ENCODE measurements around the gene MPND.
A peak's percentile ranks its signal among the peaks of the same experiment; 100 is the strongest.

The MPND gene

GRCh38 chr19:4319067-4319718, 24.2 kb upstream of the MPND start:
- DNase-seq (ENCODE audit: low spot score): no peak

DNA sequence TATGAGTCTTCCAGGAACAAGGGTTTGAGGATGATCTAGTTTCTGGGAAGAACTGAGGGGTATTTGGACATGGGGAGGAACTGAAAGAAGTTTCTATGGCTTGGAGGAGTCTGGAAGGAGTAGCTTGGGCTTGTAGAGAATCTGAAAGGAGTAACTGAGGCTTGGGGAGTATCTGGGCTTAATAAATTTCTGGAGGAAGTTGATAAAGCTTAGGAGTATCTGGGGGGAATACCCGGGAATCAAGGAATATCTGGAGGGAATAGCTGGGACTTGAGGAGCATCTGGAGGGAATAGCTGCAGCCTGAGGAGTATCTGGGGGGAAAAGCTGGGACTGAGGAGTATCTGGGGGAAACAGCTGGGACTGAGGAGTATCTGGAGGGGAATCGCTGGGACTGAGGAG, 22.9 kb upstream of the MPND start:
- no peak for DNase-seq (ENCODE audit: low spot score)

GRCh38 chr19:4322942-4323665, 20.3 kb upstream of the MPND start:
- DNase-seq (ENCODE audit: low spot score): no peak

DNA sequence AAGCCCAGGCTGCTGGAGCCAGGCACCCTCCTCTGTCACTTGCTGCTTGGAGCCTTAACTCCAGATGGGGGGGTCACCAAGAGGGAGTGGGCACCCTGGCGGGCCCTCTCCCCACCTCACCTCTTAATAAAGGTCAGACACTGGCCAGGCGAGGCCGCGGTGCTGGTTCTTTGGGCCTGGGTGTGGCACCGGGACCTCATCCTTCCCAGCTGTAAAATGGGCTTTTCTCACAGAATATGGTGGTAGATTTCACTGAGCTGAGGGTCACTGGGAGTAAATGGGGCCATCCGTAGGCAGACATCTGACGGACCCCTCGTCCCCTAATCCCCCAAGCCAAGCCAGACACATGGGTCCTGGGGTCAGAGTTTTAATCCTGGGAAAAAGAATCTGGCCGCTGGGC, 19.7 kb upstream of the MPND start:
- no peak for DNase-seq (ENCODE audit: low spot score)

- no peak for DNase-seq (ENCODE audit: low spot score)
Observed at GRCh38 chr19:4324228-4324627, 19.1 kb upstream of the MPND start.

GRCh38 chr19:4326215-4326836, 17.0 kb upstream of the MPND start:
- DNase-seq (ENCODE audit: low spot score): no peak

DNA sequence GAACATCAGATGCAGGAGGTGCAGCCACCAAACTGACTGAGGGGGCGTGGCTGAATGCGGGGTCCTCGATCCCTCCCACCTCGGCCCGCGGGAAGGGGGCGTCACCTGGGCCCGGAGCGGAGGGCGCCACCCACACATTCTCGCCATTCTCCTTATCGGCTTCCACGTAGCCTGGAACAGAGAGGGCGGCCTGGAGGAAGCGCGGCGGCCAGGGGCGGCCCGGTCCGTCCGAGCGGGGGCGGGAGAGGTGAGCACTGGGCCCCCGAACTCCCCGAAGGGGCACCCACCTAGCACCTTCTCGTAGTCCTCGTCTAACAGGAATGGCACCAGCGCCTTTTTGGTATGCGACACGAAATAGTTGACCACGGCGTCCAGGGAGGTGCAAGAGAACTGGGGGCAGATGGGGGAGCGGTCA, 16.5 kb upstream of the MPND start:
- no peak for DNase-seq (ENCODE audit: low spot score)

DNA sequence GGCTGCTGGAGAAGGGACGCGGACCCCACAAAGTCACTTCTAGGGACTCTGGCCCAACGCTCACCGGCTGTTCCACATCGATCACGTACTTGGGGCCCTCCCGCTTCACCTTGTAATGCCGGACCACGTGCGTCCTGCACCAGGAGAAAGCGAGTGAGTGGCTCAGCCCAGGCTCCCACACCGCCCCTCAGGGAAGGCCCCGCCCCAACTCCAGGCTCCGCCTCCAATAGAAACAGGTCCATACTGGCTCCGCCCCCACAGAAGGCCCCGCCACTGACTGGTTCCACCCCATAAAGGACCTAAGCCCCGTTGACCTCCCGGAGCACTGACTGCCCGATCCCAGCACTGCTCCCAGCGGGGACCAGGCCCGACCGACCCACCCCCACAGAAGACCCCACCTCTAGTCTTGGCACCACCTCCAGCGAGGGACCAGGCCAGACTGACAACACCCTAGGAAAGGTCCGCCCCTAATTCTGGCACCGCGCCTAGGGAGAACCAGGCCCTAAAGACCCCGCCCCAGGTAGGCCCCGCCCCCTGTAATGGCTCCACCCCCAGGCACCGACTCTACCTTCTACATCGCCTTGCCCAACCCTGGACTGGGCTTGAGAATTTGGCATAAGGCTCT, 16.0 kb upstream of the MPND start:
- DNase-seq (ENCODE audit: low spot score): peak; percentile 77

DNA sequence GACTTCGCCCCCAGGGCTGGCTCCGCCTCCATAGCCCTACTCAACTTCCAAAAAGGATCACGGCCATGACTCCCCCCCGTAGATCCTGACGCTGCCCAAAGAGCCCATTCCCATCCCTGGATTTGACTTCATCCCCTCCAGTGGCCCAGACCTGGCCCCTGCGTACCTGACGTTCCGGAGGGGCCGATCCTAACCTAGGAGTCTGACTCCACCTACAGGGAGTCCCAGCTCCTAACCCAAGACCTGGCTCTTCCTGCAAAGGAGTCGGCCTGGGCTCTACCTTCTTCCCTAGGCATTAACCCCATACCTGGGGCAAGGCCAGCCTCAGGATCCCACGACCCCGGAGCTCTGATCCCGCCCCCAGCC, 15.5 kb upstream of the MPND start:
- DNase-seq (ENCODE audit: low spot score): no peak

- peak; percentile 98 for DNase-seq (ENCODE audit: low spot score)
Observed at GRCh38 chr19:4328243-4328990, 14.9 kb upstream of the MPND start.

DNA sequence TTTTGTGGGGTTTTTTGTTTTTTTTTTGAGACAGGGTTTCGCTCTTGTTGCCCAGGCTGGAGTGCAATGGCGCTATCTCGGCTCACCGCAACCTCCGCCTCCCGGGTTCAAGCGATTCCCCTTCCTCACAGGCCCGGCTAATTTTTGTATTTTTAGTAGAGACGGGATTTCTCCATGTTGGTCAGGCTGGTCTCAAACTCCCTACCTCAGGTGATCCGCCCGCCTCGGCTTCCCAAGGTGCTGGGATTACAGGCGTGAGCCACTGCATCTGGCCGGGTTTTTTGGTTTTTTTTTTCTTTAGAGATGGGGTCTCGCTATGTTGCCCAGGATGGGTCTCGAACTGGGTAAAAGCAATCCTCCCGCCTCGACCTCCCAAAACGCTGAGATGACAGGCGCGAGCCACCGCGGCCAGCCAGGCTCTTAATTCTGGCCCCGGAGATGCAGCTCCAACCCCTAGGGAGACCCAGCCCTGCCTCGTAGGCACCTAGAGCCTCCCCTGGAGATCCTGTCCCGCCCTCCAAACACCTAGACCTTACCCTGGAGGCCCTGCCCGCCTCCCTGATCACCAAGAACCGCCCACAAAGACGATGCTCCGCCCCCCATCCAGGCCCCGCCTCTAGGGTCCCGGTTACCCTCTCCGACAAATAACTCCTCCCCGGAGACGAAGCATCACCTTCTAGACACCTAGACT, 14.2 kb upstream of the MPND start:
- DNase-seq (ENCODE audit: low spot score): peak; percentile 28

DNA sequence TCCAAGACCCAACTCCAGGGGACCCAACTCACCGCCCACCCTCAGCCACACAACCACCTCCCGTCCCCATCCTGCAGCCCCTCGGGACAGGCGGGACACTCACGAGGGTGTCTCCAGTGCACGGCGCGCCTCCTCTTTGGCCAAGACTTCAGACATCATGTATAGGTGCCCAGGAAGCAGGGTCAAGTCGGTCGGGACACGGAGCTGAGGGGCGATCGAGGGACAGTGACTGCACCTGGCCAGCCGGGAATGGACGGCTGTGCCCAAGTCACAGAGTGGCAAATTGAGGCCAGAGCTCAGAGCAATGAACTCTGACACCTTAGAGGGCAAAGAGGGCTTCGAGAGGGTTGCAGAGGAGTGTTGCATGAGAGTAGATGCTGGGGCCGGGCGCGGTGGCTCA, 13.5 kb upstream of the MPND start:
- no peak for DNase-seq (ENCODE audit: low spot score)

DNA sequence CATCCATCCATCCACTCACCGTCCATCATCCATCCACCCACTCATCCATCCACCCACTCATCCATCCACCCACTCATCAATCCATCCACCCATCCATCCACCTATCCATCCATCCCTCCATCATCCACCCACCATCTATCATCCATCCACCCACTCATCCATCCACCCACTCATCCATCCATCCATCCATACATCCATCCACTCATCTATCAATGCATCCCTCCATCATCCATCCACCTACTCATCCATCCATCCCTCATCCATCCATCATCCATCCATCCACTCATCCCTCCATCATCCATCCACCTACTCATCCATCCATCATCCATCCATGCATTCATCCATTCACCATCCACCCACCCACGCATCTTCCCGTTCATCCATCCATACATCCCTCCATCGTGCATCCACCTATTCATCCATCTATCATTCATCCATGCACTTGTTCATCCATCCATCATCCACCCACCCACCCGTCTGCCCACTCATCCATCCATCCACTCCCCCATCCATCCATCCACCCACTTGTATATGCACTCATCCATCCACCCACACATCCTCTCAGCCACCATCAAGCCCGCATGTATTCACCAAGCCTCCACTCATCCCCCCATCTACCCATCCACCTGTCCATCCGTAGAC, 8.3 kb upstream of the MPND start:
- DNase-seq (ENCODE audit: low spot score): no peak

DNA sequence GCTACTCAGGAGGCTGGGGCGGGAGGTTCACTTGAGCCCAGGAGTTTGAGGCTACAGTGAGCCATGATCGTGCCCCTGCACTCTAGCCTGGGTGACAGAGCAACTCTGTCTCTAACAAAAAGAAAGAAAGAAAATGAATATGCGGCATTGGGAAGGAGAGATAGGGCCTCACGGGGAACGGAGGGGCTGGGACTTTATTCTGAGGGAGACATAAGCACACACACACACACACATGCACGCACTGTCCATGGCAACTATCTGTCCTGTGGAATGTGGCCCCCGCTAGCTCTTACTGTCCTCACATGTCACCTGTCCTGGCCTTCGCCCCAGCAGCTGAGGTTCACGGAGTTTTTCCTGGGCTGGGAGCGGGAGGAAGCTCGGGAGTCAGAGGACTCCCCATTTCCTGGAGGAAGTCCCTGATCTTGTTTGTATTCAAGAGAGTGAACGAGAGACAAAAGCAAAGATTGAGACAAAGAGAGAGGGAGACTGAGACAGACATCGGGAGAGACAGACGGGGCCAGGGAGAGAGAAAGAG, 5.4 kb upstream of the MPND start:
- DNase-seq (ENCODE audit: low spot score): no peak

DNA sequence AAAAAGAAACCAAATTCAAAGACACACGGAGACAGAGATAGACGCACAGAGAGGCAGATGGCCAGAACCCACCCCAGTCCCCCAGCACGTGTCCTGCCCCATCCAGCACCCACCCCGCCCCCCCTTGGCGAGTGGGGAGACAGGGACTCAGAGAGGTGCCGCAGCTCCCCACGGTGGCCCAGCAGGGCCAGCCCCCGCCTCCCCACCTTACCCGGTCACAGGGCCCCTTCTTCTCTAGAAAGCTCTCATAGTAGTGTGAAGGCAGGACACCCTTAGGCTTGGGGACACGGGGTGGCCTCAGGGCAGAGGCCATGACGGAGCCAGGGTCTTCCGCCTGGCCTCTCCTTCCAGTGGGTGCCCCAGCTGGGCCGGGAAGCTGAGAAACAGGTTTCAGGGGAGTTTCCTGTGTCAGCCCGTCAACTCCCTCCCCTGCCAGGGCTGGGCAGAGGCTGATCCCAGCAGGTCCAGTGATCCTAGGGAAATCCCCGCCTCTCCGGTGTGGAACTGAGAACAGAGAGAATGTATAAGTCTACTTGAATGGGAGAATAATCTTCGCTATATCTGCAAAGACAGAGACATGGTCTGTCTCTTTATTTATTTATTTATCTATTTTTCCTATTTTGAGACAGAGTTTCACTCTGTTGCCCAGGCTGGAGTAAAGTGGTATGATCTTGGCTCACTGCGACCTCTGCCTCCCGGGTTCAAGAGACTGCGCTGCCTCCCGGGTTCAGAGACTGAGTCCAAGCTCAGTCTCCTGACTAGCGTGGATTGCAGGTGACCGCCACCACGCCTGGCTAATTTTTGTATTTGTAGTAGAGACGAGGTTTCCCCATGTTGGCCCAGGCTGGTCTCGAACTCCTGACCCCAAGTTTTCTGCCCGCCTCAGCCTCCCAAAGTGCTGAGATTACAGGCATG, 4.7 kb upstream of the MPND start, which contains the start of gene STAP2:
Gene STAP2 (minus strand): TSS at position 387 of the 915 bp plus-strand sequence. CDS start 74 bp downstream, at position 313.
- no peak for DNase-seq (ENCODE audit: low spot score)

- DNase-seq (ENCODE audit: low spot score): no peak
Observed at GRCh38 chr19:4342314-4342614, 1.1 kb upstream of the MPND start.

DNA sequence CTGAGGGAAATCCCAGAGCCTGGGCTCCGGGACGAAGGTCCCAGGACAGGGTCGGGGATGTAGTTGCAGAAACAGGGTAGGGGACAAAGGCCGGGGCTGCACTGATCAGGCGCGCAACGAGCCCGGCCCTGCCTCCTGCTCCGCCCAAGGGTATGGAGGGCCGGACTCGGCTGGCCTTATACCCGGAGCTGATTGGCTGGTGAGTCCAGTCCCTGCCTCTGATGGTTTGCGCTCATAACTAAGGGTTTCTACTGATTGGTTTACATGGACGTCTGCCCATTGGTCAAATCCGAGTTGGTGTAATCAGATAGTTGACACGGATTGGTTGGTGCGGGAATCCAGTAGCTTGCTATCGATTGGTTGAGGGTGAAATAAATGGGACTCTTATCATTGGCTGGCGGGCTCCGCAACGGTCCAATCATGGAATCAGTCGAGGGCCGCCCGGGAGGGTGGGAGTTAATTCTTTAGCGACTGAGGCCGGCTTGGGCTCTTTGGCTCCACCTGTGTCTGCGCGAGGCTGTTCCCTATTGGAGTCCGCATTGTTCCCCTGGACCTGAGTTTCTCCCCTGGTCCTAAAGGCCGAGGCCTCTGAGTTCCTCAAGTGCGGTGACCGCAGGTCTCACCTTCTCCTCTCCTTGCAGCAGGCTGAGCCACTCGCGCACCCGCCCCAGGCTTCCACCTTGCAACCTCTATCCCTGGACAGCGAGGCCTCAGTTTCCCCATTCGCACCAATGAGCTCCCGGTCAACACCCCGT, 570 bp upstream of the MPND start:
- peak; percentile 100 for DNase-seq (ENCODE audit: low spot score)

DNA sequence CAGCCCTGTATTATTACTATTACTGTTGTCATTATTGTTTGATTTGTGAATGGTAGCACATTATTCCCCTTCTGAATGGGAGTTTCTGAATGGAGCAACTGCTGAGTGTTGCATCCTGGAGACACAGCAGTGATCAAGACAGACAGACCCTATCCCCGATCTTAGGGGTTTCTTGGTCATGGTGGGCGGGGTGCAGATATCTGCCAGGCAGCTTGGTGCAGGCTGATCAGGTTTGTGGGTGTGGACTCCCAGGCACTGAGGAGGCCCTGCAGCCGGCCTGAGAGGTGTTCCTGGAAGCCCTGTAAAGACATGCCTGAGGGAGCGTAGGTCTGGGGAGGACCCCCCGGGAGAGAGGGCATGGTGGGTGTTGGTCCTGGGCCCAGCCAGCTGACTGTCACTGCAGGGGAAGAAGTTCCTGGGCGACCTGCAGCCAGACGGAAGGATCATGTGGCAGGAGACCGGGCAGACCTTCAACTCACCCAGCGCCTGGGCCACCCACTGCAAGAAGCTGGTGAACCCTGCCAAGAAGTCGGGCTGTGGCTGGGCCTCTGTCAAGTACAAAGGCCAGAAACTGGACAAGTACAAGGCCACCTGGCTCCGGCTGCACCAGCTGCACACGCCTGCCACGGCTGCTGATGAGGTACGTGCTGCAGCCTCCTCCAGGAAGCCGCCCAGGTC, 2.1 kb downstream of the MPND start:
- DNase-seq (ENCODE audit: low spot score): no peak

GRCh38 chr19:4346020-4346383, 2.6 kb downstream of the MPND start:
- DNase-seq (ENCODE audit: low spot score): no peak

All from cerebellar cortex (tissue), 1 donor.